MM.1S (cell line): Measurements from ENCODE around the gene ZNF10.

ENCODE experiments used
- DNase-seq: peaks from one replicate; pipeline ENCODE4 v3.0.0-alpha.2; 2015
- H2AFZ ChIP-seq: fragments of 300-600 bp; sonication (generic); 2 replicates; pipeline ENCODE4 v1.6.0; 2016; ENCODE audit warnings: antibody characterized with exemption, low read length
- H3F3A ChIP-seq: fragments of 300-600 bp; sonication (generic); 2 replicates; pipeline ENCODE4 v1.6.1; 2016; ENCODE audit warnings: mild to moderate bottlenecking, antibody characterized with exemption, low read length, moderate library complexity, mixed read lengths; ENCODE audit not compliant: insufficient read depth
- H3K27ac ChIP-seq: fragments of 300-600 bp; sonication (generic); 2 replicates; pipeline ENCODE4 v1.5.1; 2016; ENCODE audit warnings: mild to moderate bottlenecking, low read length
- H3K27me3 ChIP-seq: fragments of 300-600 bp; sonication (generic); replicated peaks from 2 replicates; pipeline ENCODE4 v1.6.0; 2016; ENCODE audit warnings: low read length; ENCODE audit not compliant: insufficient read depth
- H3K36me3 ChIP-seq: fragments of 300-600 bp; sonication (generic); replicated peaks from 2 replicates; pipeline ENCODE4 v1.6.1; 2016; ENCODE audit warnings: mild to moderate bottlenecking, low read length, mixed read lengths; ENCODE audit not compliant: insufficient read depth
- H3K4me1 ChIP-seq: fragments of 300-600 bp; sonication (generic); 2 replicates; pipeline ENCODE4 v1.6.1; 2016; ENCODE audit warnings: low read length, mixed read lengths
- H3K4me2 ChIP-seq: fragments of 300-600 bp; sonication (generic); 2 replicates; pipeline ENCODE4 v1.6.0; 2016; ENCODE audit warnings: low read depth, low read length
- H3K4me3 ChIP-seq: fragments of 300-600 bp; sonication (generic); 2 replicates; pipeline ENCODE4 v1.5.1; 2016; ENCODE audit warnings: low read length, mixed read lengths
- H3K79me2 ChIP-seq: fragments of 300-600 bp; sonication (generic); 2 replicates; pipeline ENCODE4 v1.6.1; 2016; ENCODE audit warnings: mixed run types, low read length, mixed read lengths
- H3K9ac ChIP-seq: fragments of 300-600 bp; sonication (generic); 2 replicates; pipeline ENCODE4 v1.6.1; 2016; ENCODE audit warnings: low read length, mixed read lengths
- H3K9me2 ChIP-seq: fragments of 300-600 bp; sonication (generic); replicated peaks from 2 replicates; pipeline ENCODE4 v1.6.1; 2016; ENCODE audit warnings: mild to moderate bottlenecking, low read length, mixed read lengths; ENCODE audit not compliant: insufficient read depth
- H3K9me3 ChIP-seq: fragments of 300-600 bp; sonication (generic); replicated peaks from 2 replicates; pipeline ENCODE4 v1.6.1; 2016; ENCODE audit warnings: mild to moderate bottlenecking, low read length, mixed read lengths; ENCODE audit not compliant: insufficient read depth
- H4K20me1 ChIP-seq: fragments of 300-600 bp; sonication (generic); 2 replicates; pipeline ENCODE4 v1.6.1; 2016; ENCODE audit warnings: mild to moderate bottlenecking, low read length, moderate library complexity, mixed read lengths; ENCODE audit not compliant: insufficient read depth
- CTCF ChIP-seq: fragments of 300-600 bp; sonication (generic); IDR thresholded peaks from 2 replicates; pipeline ENCODE4 v1.5.1; 2016; ENCODE audit warnings: antibody characterized with exemption, low read length, mixed read lengths
- EZH2 ChIP-seq: fragments of 300-600 bp; sonication (generic); optimal IDR thresholded peaks from 2 replicates; pipeline ENCODE3; 2017; ENCODE audit warnings: low read depth, mild to moderate bottlenecking, antibody characterized with exemption, low read length, mixed read lengths
- EZH2phosphoT487 ChIP-seq: fragments of 300-600 bp; sonication (generic); IDR thresholded peaks from 2 replicates; pipeline ENCODE4 v1.6.1; 2018; ENCODE audit warnings: antibody characterized with exemption, low read length

The ZNF10 gene

GRCh38 chr12:133130038-133130807 lies at the start of gene ZNF10, which contains the start of gene ZNF891:
TSS of gene ZNF10 (plus strand) at chr12:133130627. CDS start at chr12:133144493, 13,866 bp downstream.
TSS of gene ZNF891 (minus strand) at chr12:133130274. CDS start at chr12:133121918, 8,356 bp downstream.
- Histone ChIP-seq H3K9me3 (no peaks in the 10 kb centered on the region), H3K4me2 (peak within 1 kb of the TSS; percentile 52), H3F3A (0 out of 2 replicates have a peak, but pooled peaks cover 5% of the 10 kb centered on the region), H4K20me1 (no peaks in the 10 kb centered on the region), H3K4me1 (no peaks in the 10 kb centered on the region), H3K27me3 (no peaks in the 10 kb centered on the region), H3K9me2 (no peaks in the 10 kb centered on the region), H3K79me2 (no peaks in the 10 kb centered on the region), H3K27ac (peak within 1 kb of the TSS; percentile 86; the same call in 1 of the 2 replicates), H3K36me3 (no peaks in the 10 kb centered on the region), H2AFZ (peak within 1 kb of the TSS; percentile 84), H3K4me3 (peak within 1 kb of the TSS; percentile 65), H3K9ac (peak within 1 kb of the TSS; percentile 51; the same call in 1 of the 2 replicates)
- TF ChIP-seq EZH2phosphoT487: no peak
- peak; percentile 79 for DNase-seq

- peak overlapping the region; percentile 73 for H3K4me3 ChIP-seq
- no peaks in the 10 kb centered on the region for H3K9me3 ChIP-seq
- H3K27ac ChIP-seq: peak overlapping the region; percentile 95
- peak overlapping the region; percentile 39; the same call in 1 of the 2 replicates for H3K4me2 ChIP-seq
- no peaks in the 10 kb centered on the region for H3K9me2 ChIP-seq
- no peaks in the 10 kb centered on the region for H3F3A ChIP-seq
- H3K4me1 ChIP-seq: no peaks in the 10 kb centered on the region
- no peaks in the 10 kb centered on the region; the same call in 1 of the 2 replicates for H3K36me3 ChIP-seq
- H3K79me2 ChIP-seq: no peaks in the 10 kb centered on the region
- H3K9ac ChIP-seq: peak overlapping the region; percentile 83
- no peak for DNase-seq
- H4K20me1 ChIP-seq: no peaks in the 10 kb centered on the region
- TF ChIP-seq EZH2 (no peak), CTCF (no peak), EZH2phosphoT487 (no peak)
- H2AFZ ChIP-seq: peak overlapping the region; percentile 84
- no peaks in the 10 kb centered on the region for H3K27me3 ChIP-seq
Measured at GRCh38 chr12:133081159-133081780, 49.2 kb upstream of the ZNF10 start.

GRCh38 chr12:133083345-133083744 lies 47.1 kb upstream of the ZNF10 start:
- H3K9ac ChIP-seq: no peak overlapping the region
- no peak for DNase-seq
- no peak for TF ChIP-seq EZH2
- TF ChIP-seq CTCF: no peak
- no peak for TF ChIP-seq EZH2phosphoT487
- no peak overlapping the region for H3K27ac ChIP-seq
- no peak overlapping the region for H3K4me2 ChIP-seq
- H3K4me1 ChIP-seq: no peaks in the 10 kb centered on the region
- no peaks in the 10 kb centered on the region for H3F3A ChIP-seq
- no peaks in the 10 kb centered on the region for H3K9me3 ChIP-seq
- no peaks in the 10 kb centered on the region for H3K79me2 ChIP-seq
- no peaks in the 10 kb centered on the region; the same call in 1 of the 2 replicates for H3K36me3 ChIP-seq
- no peak overlapping the region for H3K4me3 ChIP-seq
- no peak overlapping the region for H2AFZ ChIP-seq
- H3K27me3 ChIP-seq: no peaks in the 10 kb centered on the region
- H3K9me2 ChIP-seq: no peaks in the 10 kb centered on the region
- H4K20me1 ChIP-seq: no peaks in the 10 kb centered on the region
